GM10266 (cell line): ENCODE results near the gene DNM3.

ENCODE experiments used
- DNase-seq: peaks from one replicate; pipeline ENCODE4 v3.0.0; 2012; ENCODE audit errors: extremely low spot score
- TF ChIP-seq, protein P1 (sequence below): IDR thresholded peaks from 2 replicates; pipeline ENCODE4 v1.5.1; 2012; ENCODE audit warnings: mild to moderate bottlenecking, low read depth; ENCODE audit not compliant: control insufficient read depth, insufficient read depth; ENCODE audit errors: missing control alignments

The DNM3 gene

DNA sequence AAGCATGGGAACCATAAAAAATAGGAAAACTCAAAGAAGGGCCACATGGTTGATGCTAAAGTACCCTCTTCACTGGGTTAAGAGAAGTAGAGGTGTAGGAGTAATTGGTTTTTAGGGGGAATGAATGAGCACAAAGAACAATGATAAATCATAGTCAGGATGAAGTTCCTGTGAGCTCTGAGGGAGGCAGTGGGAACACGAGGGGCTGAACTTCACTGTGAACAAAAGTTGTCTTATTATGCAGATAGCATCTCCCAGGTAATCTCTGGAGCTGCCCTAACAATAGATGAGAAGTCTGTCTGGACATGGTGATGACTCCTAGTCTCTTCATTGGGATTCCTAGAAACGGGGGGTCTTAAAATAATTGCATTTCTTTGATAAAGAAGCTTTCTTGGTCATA lies 127.9 kb downstream of the DNM3 start:
- TF ChIP-seq, protein P1, sequence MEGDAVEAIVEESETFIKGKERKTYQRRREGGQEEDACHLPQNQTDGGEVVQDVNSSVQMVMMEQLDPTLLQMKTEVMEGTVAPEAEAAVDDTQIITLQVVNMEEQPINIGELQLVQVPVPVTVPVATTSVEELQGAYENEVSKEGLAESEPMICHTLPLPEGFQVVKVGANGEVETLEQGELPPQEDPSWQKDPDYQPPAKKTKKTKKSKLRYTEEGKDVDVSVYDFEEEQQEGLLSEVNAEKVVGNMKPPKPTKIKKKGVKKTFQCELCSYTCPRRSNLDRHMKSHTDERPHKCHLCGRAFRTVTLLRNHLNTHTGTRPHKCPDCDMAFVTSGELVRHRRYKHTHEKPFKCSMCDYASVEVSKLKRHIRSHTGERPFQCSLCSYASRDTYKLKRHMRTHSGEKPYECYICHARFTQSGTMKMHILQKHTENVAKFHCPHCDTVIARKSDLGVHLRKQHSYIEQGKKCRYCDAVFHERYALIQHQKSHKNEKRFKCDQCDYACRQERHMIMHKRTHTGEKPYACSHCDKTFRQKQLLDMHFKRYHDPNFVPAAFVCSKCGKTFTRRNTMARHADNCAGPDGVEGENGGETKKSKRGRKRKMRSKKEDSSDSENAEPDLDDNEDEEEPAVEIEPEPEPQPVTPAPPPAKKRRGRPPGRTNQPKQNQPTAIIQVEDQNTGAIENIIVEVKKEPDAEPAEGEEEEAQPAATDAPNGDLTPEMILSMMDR, result no peak
- no peak for DNase-seq

DNA sequence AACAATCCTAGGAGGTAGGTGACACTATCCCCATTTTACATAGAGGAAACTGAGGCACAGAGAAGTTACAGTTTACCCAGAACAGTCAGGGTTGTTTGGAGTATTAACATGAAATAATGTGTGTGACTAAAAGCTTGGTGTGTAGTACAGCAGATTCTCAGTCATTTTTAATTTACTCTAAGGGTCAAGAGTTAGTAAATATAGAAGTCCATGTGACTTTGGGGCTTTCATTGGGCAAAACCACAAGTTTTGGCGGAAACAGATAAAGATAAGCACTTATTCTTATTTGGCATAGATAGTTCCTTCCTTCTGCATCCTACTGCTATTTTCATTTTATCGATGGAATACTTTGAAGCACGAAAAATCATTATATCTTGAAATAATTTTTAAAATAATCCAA lies 128.5 kb downstream of the DNM3 start:
- TF ChIP-seq, protein P1, result no peak
- DNase-seq, result no peak

DNA sequence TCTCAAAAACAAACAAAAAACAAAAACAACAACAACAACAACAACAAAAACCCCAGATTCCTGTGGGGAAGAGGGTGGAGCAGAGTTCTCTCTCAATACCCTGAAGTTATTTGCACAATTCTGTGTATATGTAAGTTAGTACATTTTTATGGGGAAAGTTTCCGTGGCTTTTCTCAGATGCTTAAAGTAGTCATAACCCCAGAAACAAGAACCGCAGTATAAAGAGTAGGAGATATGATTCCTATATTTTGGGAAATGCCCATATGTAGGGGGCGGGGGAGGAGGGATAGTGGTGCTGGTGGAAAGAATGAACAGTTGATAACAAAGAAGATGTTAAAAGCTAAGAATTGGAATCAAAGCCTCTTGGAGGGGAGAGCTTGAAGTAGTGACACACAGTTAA lies 131.5 kb downstream of the DNM3 start:
- TF ChIP-seq, protein P1, result no peak
- no peak for DNase-seq

DNA sequence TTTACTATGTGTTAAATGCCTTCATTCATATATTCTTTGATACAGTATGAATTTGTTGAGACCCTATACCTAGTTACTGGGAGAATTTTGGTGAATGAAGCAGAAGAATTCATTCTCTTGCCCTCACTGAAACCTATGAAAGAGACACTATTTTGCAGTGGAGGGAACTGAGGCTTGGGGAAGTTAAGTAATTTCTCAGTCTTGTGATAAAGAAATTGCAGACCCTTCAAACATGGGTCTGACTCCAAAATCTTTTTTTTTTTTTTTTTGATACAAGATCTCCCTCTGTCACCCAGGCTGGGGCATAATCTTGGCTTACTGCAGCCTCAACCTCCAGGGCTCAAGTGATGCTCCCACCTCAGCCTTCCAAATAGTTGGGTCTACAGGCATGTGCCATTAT lies 132.1 kb downstream of the DNM3 start:
- TF ChIP-seq, protein P1, result no peak
- DNase-seq, result no peak

DNA sequence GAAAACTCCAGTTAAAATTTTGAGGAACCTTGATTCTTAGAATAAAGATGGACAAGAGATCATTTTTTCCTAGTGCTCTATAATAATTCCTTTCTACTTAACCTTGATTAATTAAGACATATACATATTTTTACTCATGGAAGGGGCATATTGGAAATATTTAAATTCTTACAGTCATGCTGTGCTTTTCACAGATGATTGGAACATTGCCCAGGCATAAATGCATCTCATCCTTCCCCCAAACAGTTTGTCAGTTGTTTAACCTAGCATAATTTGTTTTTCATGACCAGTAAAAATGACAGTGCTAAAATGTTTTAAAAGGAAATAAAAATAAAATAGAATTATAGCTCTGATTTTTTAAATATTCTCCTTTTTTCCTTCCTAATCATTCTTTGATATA lies 140.0 kb downstream of the DNM3 start:
- TF ChIP-seq, protein P1, result no peak
- no peak for DNase-seq

DNA sequence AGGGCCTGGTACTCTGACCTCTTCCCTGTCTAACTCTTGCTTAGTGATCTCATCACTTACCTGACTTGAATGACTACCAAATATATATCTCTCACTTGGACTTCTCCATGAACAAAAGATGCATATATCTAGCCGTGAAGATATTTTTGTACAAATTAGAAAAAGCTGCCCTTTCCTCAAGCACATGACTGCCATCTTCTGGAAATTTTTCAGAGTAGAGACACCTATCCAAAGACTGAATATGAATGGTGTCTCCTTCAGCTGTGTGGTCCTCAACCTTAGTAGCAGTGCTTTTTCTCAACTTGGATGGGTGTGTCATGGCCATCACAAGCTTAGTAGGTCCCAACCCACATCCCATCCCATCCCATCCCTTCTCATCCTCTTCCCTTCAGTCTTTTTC lies 142.3 kb downstream of the DNM3 start:
- no peak for DNase-seq
- TF ChIP-seq, protein P1, result peak; percentile 4

DNA sequence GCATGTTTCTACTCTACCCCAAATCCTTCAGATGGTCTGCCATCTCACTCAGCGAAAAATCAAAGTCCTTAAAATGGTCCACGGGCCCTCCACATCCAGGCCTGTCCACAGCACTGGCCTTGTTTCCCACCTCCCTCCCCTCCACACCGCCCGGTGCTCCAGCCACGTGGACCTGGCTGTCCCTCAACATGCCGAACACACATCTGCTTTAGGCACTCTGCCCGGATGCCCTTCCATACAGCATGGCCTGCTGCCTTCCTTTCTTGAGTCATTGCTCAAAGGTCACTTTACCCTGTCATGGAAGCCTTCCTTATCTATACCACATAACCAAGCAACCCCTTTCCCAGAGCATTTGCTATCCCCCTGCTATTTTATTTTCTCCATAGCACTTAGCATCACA lies 143.0 kb downstream of the DNM3 start:
- TF ChIP-seq, protein P1, result no peak
- DNase-seq, result no peak
